Measurements from ENCODE around the gene SDR42E1.

The SDR42E1 gene

DNA sequence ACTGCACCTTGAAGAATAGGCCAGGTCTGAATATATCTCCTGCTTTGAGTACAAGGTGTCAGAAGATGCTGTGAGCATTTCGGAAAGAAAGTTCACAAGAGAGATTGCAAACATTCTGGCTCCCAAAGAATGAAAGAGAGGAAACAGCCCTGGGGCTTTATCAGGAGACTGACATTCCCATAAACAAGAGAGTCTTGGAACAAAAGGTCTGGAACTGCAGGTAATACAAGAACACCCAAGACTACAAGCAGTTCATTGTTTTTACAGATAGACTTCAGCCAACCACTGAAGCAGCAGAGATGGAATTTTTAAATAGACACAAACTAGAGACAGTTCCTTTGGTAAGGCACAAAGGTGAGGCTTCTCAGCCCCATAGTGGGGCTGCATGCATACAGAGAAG is 38.2 kb upstream of the SDR42E1 start:
- Histone ChIP-seq H3K36me3 (ENCODE audit: control insufficient read depth in 5 of 5, insufficient read depth in 5 of 5, low read length in 5 of 5) (no peaks in the 10 kb centered on the region), H3K27ac (ENCODE audit: low read depth, low read length) (no peak overlapping the region), H3K4me3 (ENCODE audit: low read depth in 1 of 5, low read length in 5 of 5) (no peak overlapping the region)

DNA sequence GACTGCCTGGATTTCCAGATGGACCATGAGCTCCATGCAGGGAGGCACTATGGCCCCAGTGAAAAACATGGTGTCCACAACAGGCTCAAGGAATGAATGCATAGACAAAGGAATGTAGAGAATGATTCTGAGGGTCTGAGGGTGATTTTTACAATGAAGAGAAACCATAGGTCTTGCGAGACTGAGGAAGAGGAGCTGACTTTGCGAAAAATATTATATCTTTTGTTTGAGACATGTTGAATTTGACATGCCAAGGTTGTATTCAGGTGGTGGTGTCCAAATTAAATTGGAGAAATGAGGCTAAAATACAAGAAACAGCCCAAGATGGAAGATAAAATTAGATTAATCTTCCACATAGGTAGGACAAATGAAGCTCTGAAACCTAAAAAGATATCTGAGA is 36.5 kb upstream of the SDR42E1 start:
- H3K9ac ChIP-seq (ENCODE audit: low read length in 5 of 5): no peak overlapping the region
- H3K27ac ChIP-seq (ENCODE audit: low read depth, low read length): no peak overlapping the region
- no peak overlapping the region for H3K4me3 ChIP-seq (ENCODE audit: low read depth in 1 of 5, low read length in 5 of 5)
- no peaks in the 10 kb centered on the region for H3K4me1 ChIP-seq (ENCODE audit: control insufficient read depth in 5 of 5, insufficient read depth in 5 of 5, low read length in 5 of 5)
- no peaks in the 10 kb centered on the region for H3K9me3 ChIP-seq (ENCODE audit: control insufficient read depth in 5 of 5, low read length in 5 of 5)
- peaks cover 0 to 3% (median 0%) of the 10 kb centered on the region in 5 donors for H3K27me3 ChIP-seq (ENCODE audit: control insufficient read depth in 5 of 5, insufficient read depth in 4 of 5, low read length in 5 of 5)
- H3K36me3 ChIP-seq (ENCODE audit: control insufficient read depth in 5 of 5, insufficient read depth in 5 of 5, low read length in 5 of 5): no peaks in the 10 kb centered on the region

More for the DNA sequence above, 38.2 kb upstream of the SDR42E1 start:
- peaks cover 0 to 3% (median 0%) of the 10 kb centered on the region in 5 donors for H3K27me3 ChIP-seq (ENCODE audit: control insufficient read depth in 5 of 5, insufficient read depth in 4 of 5, low read length in 5 of 5)
- no peaks in the 10 kb centered on the region for H3K4me1 ChIP-seq (ENCODE audit: control insufficient read depth in 5 of 5, insufficient read depth in 5 of 5, low read length in 5 of 5)
- no peak overlapping the region for H3K9ac ChIP-seq (ENCODE audit: low read length in 5 of 5)
- no peaks in the 10 kb centered on the region for H3K9me3 ChIP-seq (ENCODE audit: control insufficient read depth in 5 of 5, low read length in 5 of 5)

DNA sequence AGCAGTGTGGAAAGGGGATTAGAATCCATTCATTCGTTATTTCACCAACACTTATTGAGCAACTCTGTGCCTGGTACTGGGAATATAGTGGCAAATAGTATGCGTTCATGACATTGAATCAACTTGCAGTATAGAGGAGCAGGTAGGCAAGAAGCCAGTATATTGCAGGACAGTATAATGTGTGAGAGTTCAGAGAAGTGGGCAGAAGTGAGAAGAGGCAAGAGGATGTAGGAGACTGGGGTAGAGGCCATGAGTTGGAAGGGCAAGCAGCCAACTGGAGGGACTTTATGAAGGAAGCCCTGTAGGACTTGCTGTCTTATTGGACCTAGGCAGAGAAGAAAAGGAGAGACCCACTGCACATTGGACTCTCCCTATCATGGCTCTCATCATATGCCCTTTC is 36.1 kb upstream of the SDR42E1 start:
- no peaks in the 10 kb centered on the region for H3K9me3 ChIP-seq (ENCODE audit: control insufficient read depth in 5 of 5, low read length in 5 of 5)
- H3K27ac ChIP-seq (ENCODE audit: low read depth, low read length): no peak overlapping the region
- no peak overlapping the region for H3K4me3 ChIP-seq (ENCODE audit: low read depth in 1 of 5, low read length in 5 of 5)
- no peaks in the 10 kb centered on the region for H3K4me1 ChIP-seq (ENCODE audit: control insufficient read depth in 5 of 5, insufficient read depth in 5 of 5, low read length in 5 of 5)
- H3K36me3 ChIP-seq (ENCODE audit: control insufficient read depth in 5 of 5, insufficient read depth in 5 of 5, low read length in 5 of 5): no peaks in the 10 kb centered on the region
- H3K9ac ChIP-seq (ENCODE audit: low read length in 5 of 5): no peak overlapping the region
- H3K27me3 ChIP-seq (ENCODE audit: control insufficient read depth in 5 of 5, insufficient read depth in 4 of 5, low read length in 5 of 5): peaks cover 0 to 3% (median 0%) of the 10 kb centered on the region in 5 donors

DNA sequence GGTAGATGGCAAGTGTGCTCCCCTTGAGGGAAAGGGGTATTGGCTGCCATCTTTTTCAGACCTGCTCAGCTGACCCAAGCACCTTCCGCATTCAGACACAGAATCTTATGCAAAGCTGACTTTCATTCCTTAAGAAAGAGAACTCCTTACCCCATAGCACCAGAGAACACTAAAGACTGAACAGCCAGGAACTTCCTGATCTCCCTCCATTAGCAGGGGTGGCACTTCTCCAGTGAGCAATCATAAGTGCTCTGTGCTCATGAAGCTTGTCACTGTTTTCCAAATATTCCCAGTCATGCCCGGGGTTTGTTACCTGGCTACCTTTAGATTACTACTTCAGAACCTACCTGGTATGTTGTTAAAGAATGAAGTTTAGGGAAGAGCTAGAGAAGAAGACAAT is 35.7 kb upstream of the SDR42E1 start:
- H3K4me1 ChIP-seq (ENCODE audit: control insufficient read depth in 5 of 5, insufficient read depth in 5 of 5, low read length in 5 of 5): no peaks in the 10 kb centered on the region
- H3K4me3 ChIP-seq (ENCODE audit: low read depth in 1 of 5, low read length in 5 of 5): no peak overlapping the region
- no peak overlapping the region for H3K27ac ChIP-seq (ENCODE audit: low read depth, low read length)
- H3K36me3 ChIP-seq (ENCODE audit: control insufficient read depth in 5 of 5, insufficient read depth in 5 of 5, low read length in 5 of 5): no peaks in the 10 kb centered on the region
- no peaks in the 10 kb centered on the region for H3K9me3 ChIP-seq (ENCODE audit: control insufficient read depth in 5 of 5, low read length in 5 of 5)
- H3K27me3 ChIP-seq (ENCODE audit: control insufficient read depth in 5 of 5, insufficient read depth in 4 of 5, low read length in 5 of 5): peaks cover 0 to 3% (median 0%) of the 10 kb centered on the region in 5 donors
- H3K9ac ChIP-seq (ENCODE audit: low read length in 5 of 5): no peak overlapping the region

DNA sequence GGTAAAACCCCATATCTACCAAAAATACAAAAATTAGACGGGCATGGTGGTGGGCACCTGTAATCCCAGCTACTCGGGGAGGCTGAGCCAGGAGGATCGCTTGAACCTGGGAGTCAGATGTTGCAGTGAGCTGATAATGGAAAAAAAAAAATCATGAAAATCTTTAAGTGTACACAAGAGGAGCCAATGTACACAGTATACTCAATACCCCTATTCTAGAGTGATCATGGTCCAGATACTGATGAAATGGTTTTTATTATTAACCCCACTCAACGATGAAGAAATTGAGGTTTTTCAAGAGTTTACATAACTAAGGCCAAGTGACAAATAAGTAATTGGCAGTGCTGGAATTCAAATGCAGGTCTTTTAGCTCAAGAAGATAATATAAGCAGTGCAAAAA is 35.3 kb upstream of the SDR42E1 start:
- no peak overlapping the region for H3K27ac ChIP-seq (ENCODE audit: low read depth, low read length)
- no peaks in the 10 kb centered on the region for H3K9me3 ChIP-seq (ENCODE audit: control insufficient read depth in 5 of 5, low read length in 5 of 5)
- no peak overlapping the region for H3K9ac ChIP-seq (ENCODE audit: low read length in 5 of 5)
- no peak overlapping the region for H3K4me3 ChIP-seq (ENCODE audit: low read depth in 1 of 5, low read length in 5 of 5)
- H3K4me1 ChIP-seq (ENCODE audit: control insufficient read depth in 5 of 5, insufficient read depth in 5 of 5, low read length in 5 of 5): no peaks in the 10 kb centered on the region
- no peaks in the 10 kb centered on the region for H3K36me3 ChIP-seq (ENCODE audit: control insufficient read depth in 5 of 5, insufficient read depth in 5 of 5, low read length in 5 of 5)
- peaks cover 0 to 3% (median 0%) of the 10 kb centered on the region in 5 donors for H3K27me3 ChIP-seq (ENCODE audit: control insufficient read depth in 5 of 5, insufficient read depth in 4 of 5, low read length in 5 of 5)

DNA sequence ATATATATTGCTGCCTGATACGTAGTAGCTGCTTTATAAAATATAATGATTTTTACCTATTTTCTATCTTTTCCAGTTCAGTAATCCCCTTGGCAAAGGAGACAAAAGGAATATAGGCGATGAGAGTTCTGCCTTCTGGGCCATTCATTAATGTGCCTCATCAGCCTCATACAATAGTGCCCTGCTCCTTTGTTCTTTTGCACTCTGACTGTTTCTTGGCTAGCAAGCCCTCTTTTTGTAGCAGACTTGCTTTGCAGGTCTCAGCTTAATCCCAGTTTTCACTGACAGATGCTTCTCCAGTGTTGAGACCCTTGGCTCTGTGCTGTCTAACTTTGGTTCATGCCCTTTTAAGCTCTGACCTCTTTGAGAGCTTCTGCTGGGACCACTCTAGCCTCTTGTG is 34.2 kb upstream of the SDR42E1 start:
- no peaks in the 10 kb centered on the region for H3K36me3 ChIP-seq (ENCODE audit: control insufficient read depth in 5 of 5, insufficient read depth in 5 of 5, low read length in 5 of 5)
- no peak overlapping the region for H3K9ac ChIP-seq (ENCODE audit: low read length in 5 of 5)
- no peaks in the 10 kb centered on the region for H3K9me3 ChIP-seq (ENCODE audit: control insufficient read depth in 5 of 5, low read length in 5 of 5)
- H3K4me3 ChIP-seq (ENCODE audit: low read depth in 1 of 5, low read length in 5 of 5): no peak overlapping the region
- H3K27ac ChIP-seq (ENCODE audit: low read depth, low read length): no peak overlapping the region
- peaks cover 0 to 3% (median 0%) of the 10 kb centered on the region in 5 donors for H3K27me3 ChIP-seq (ENCODE audit: control insufficient read depth in 5 of 5, insufficient read depth in 4 of 5, low read length in 5 of 5)
- no peaks in the 10 kb centered on the region for H3K4me1 ChIP-seq (ENCODE audit: control insufficient read depth in 5 of 5, insufficient read depth in 5 of 5, low read length in 5 of 5)

DNA sequence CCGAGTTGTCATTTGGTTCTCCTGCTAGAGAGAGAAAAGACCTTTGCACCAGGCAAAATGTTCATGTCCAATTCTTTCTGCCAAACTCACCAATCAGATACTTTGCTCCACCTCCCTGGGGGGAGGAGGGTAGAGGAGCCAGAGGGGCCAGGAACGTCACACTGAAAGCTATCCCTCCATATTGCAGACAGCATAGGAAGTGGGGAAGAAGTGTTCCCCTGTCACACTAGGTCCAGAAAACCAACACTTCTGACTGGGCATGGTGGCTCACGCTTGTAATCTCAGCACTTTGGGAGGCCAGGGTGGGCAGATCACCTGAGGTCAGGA is 33.3 kb upstream of the SDR42E1 start:
- Histone ChIP-seq H3K4me1 (ENCODE audit: control insufficient read depth in 5 of 5, insufficient read depth in 5 of 5, low read length in 5 of 5) (no peaks in the 10 kb centered on the region), H3K9ac (ENCODE audit: low read length in 5 of 5) (no peak overlapping the region), H3K27ac (ENCODE audit: low read depth, low read length) (no peak overlapping the region), H3K9me3 (ENCODE audit: control insufficient read depth in 5 of 5, low read length in 5 of 5) (no peaks in the 10 kb centered on the region), H3K4me3 (ENCODE audit: low read depth in 1 of 5, low read length in 5 of 5) (no peak overlapping the region), H3K36me3 (ENCODE audit: control insufficient read depth in 5 of 5, insufficient read depth in 5 of 5, low read length in 5 of 5) (no peaks in the 10 kb centered on the region), H3K27me3 (ENCODE audit: control insufficient read depth in 5 of 5, insufficient read depth in 4 of 5, low read length in 5 of 5) (peaks cover 0 to 3% (median 0%) of the 10 kb centered on the region in 5 donors)

DNA sequence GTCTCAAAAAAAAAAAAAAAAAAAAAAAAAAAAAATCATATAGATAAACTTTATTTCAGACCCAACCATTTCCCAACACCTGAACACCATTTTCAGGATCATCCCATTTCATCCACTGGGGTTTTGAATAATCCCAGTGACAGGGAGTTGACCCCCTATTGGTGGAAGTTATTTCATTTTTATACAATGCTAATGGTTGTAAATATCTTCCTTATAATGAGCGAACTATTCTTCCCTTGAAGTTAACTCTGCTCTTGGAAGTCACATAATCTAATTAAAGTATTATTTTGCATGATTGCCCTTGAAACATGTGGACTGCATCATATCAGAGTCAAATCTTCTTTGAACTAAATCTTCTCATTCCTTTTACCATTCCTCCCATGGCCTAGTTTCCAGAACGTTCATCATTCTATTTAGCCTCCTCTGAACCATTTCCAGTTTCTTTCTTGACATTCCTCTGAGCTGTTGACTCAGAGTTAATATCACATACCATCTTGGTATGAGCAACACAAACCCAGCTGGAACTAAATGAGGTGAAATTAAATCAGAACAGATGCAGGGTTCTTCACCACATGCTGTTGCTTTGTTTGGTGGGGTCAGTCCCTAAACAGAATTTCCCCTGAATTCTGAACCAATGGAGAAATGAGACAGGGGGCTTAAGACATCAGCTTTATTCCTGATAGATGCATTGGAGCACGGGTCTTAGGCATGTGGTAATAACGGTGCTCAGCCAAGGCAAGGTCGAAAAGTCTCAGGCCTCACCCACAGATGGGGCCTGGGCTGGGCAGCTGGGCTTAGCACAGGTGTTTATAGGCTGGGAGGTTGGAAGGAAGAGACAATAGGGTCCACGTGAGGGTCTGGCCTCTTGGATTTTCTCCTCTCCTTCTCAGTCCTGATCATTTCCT is 32.7 kb upstream of the SDR42E1 start:
- H3K4me3 ChIP-seq (ENCODE audit: low read depth in 1 of 5, low read length in 5 of 5): no peak overlapping the region
- no peak overlapping the region for H3K27ac ChIP-seq (ENCODE audit: low read depth, low read length)
- H3K4me1 ChIP-seq (ENCODE audit: control insufficient read depth in 5 of 5, insufficient read depth in 5 of 5, low read length in 5 of 5): no peaks in the 10 kb centered on the region

DNA sequence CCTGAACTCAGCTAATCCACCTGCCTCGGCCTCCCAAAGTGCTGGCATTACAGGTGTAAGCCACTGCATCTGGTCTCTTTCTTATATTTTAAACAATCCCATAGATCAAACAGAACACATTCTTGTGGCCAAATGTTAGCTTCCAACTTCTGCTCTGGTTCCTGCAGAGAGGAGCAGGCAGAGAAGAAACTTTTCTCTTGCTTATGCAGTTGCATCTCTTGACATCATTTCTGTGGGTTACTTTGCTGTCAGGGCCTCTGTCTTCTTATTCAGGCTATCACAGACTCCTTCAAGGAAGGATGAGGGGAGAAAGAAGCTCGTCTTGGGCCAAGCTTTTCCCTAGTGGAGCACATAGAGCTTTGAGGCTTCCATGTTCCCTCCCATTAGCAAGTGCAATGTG is 31.6 kb upstream of the SDR42E1 start:
- Histone ChIP-seq H3K27me3 (ENCODE audit: control insufficient read depth in 5 of 5, insufficient read depth in 4 of 5, low read length in 5 of 5) (peaks cover 0 to 3% (median 0%) of the 10 kb centered on the region in 5 donors), H3K36me3 (ENCODE audit: control insufficient read depth in 5 of 5, insufficient read depth in 5 of 5, low read length in 5 of 5) (no peaks in the 10 kb centered on the region), H3K4me3 (ENCODE audit: low read depth in 1 of 5, low read length in 5 of 5) (no peak overlapping the region), H3K4me1 (ENCODE audit: control insufficient read depth in 5 of 5, insufficient read depth in 5 of 5, low read length in 5 of 5) (no peaks in the 10 kb centered on the region), H3K27ac (ENCODE audit: low read depth, low read length) (no peak overlapping the region), H3K9me3 (ENCODE audit: control insufficient read depth in 5 of 5, low read length in 5 of 5) (no peaks in the 10 kb centered on the region), H3K9ac (ENCODE audit: low read length in 5 of 5) (no peak overlapping the region)

More for the DNA sequence above, 32.7 kb upstream of the SDR42E1 start:
- H3K9ac ChIP-seq (ENCODE audit: low read length in 5 of 5): no peak overlapping the region
- no peaks in the 10 kb centered on the region for H3K9me3 ChIP-seq (ENCODE audit: control insufficient read depth in 5 of 5, low read length in 5 of 5)
- H3K27me3 ChIP-seq (ENCODE audit: control insufficient read depth in 5 of 5, insufficient read depth in 4 of 5, low read length in 5 of 5): peaks cover 0 to 3% (median 0%) of the 10 kb centered on the region in 5 donors
- no peaks in the 10 kb centered on the region for H3K36me3 ChIP-seq (ENCODE audit: control insufficient read depth in 5 of 5, insufficient read depth in 5 of 5, low read length in 5 of 5)

DNA sequence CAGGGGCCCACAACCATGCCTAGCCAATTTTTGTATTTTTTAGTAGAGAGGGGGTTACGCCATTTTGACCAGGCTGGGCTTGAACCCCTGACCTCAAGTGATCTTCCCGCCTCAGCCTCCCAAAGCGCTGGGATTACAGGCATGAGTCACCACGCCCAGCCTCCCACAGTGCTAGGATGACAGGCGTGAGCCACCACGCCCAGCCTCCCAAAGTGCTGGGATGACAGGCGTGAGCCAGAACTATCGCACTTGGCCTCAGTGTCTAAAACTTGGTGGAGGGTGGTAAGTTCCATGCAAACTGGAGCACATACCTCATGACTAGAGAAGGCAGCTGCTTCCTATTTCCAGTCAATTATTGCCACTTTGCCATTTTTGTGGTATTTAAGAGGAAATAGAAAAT is 30.9 kb upstream of the SDR42E1 start:
- Histone ChIP-seq H3K9ac (ENCODE audit: low read length in 5 of 5) (no peak overlapping the region), H3K4me3 (ENCODE audit: low read depth in 1 of 5, low read length in 5 of 5) (no peak overlapping the region), H3K9me3 (ENCODE audit: control insufficient read depth in 5 of 5, low read length in 5 of 5) (no peaks in the 10 kb centered on the region), H3K27ac (ENCODE audit: low read depth, low read length) (no peak overlapping the region), H3K4me1 (ENCODE audit: control insufficient read depth in 5 of 5, insufficient read depth in 5 of 5, low read length in 5 of 5) (no peaks in the 10 kb centered on the region), H3K27me3 (ENCODE audit: control insufficient read depth in 5 of 5, insufficient read depth in 4 of 5, low read length in 5 of 5) (no peaks in the 10 kb centered on the region), H3K36me3 (ENCODE audit: control insufficient read depth in 5 of 5, insufficient read depth in 5 of 5, low read length in 5 of 5) (no peaks in the 10 kb centered on the region)
